ENCODE data around the gene LAMA2.

Gene LAMA2

DNA sequence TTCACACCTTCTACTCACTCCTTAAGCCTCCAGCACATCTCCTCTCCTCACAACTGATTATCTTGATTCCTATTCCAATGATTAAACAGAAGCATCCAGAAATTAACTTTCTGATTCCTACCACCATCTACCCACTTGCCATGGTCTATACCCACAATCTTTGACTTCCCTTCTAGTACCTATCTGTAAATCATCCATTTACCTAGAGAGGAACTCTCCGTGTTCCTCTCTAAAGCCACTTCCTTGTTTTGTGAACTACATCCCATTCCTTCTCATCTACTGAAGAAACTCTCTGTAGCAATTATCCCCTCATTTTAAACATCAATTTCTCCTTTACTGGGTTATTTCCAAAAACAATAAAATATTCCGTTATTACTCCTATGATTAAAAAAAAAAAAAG, 659.8 kb downstream of the LAMA2 start:
- DNase-seq (ENCODE audit: low read depth) = no peak
- TF ChIP-seq, protein P1, sequence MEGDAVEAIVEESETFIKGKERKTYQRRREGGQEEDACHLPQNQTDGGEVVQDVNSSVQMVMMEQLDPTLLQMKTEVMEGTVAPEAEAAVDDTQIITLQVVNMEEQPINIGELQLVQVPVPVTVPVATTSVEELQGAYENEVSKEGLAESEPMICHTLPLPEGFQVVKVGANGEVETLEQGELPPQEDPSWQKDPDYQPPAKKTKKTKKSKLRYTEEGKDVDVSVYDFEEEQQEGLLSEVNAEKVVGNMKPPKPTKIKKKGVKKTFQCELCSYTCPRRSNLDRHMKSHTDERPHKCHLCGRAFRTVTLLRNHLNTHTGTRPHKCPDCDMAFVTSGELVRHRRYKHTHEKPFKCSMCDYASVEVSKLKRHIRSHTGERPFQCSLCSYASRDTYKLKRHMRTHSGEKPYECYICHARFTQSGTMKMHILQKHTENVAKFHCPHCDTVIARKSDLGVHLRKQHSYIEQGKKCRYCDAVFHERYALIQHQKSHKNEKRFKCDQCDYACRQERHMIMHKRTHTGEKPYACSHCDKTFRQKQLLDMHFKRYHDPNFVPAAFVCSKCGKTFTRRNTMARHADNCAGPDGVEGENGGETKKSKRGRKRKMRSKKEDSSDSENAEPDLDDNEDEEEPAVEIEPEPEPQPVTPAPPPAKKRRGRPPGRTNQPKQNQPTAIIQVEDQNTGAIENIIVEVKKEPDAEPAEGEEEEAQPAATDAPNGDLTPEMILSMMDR (IDR thresholded peaks at IDR 0.05; ENCODE audit: insufficient read depth, low read depth, low read length, missing control alignments) = no peak
- H3K4me3 ChIP-seq (ENCODE audit: low read length) = no peak overlapping the region

DNA sequence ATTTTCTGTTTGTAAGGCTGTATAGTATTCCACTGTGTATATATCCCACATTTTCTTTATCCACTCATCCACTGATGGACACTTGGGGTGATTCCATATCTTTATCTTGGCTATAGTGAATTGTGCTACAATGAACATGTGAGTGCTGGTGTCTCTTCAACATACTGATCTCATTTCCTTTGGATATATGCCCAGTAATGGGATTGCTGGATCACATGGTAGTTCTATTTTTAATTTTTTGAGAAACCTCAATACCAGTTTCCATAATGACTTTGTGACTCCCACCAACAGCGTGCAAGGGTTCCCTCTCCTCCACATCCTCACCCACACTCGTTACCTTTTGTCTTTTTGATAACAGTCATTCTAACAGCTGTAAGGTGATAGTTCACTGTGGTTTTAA, 661.0 kb downstream of the LAMA2 start:
- TF ChIP-seq, protein P1 (IDR thresholded peaks at IDR 0.05; ENCODE audit: insufficient read depth, low read depth, low read length, missing control alignments) = no peak
- DNase-seq (ENCODE audit: low read depth) = no peak

DNA sequence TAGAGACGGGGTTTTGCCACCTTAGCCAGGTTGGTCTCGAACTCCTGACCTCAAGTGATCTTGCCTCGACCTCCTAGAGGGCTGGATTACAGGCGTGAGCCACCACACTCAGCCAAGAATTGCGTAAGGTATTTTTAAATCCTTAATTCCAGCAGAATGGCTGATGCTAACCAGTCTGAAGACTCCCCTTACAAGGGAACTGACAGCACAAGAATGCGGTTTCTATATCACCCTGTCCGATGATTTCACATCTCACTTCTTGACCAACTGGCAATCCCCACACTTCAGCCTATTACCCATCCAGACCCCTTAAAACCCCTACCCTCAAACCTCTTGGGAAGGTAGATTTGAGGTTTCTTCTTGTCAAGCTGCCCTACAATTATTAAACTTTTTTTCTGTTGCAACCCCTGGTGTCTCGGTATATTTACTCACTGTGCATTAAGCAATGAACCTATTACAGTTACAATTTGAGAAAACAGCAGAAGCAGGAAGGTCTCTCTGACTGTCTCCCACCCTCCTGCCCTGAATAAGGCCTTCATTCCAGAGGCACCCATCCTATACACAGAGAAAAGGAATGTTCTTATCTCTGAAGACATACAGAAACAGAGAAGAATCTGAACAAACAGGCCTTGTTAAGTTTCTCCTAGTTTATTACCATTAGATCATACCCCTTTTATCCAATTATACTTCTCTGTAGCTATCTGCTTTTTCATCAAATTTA, 662.1 kb downstream of the LAMA2 start:
- DNase-seq (ENCODE audit: low read depth) = no peak
- no peak overlapping the region for H3K4me3 ChIP-seq (ENCODE audit: low read length)

More for the DNA sequence above, 661.0 kb downstream of the LAMA2 start:
- no peak overlapping the region for H3K4me3 ChIP-seq (ENCODE audit: low read length)

DNA sequence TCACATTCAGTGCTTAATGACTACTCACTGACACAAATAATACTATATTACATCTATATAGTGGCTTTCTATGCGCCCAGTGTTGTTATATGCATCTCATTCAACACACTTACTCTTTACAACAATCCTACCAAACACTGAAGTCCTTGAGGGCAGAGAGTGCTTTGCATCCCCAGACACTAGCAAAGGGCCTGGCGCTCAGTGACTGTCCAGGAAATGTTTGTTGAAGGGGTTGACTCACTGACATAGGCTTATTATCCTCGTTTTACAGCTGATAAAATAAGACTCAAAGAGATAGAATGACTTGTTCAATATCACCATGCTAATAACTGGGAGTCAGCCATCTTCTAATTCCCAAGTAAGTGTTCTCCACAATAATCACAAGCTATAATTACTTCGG, 663.8 kb downstream of the LAMA2 start:
- TF ChIP-seq, protein P1 (IDR thresholded peaks at IDR 0.05; ENCODE audit: insufficient read depth, low read depth, low read length, missing control alignments) = no peak
- no peak overlapping the region for H3K4me3 ChIP-seq (ENCODE audit: low read length)
- DNase-seq (ENCODE audit: low read depth) = peak; percentile 33

More for the DNA sequence above, 662.1 kb downstream of the LAMA2 start:
- TF ChIP-seq, protein P1 (IDR thresholded peaks at IDR 0.05; ENCODE audit: insufficient read depth, low read depth, low read length, missing control alignments) = no peak

DNA sequence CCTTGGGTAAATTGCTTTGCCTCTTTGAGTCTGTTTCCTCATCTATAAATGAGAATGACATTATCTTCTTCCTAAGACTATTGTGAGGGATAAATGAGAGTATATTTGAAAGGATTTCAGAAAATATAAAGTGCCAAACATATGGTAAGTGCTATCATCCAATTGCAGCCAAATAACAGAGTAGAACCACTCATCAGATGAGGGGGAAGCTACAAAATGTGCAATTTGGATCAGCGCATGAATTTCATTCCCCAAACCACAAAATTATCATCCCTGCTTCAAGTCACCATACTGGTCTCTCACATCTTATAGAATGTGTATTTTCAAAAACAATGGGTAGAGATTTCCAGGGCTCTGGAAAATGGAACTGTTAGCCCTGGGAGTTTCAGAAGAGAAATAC, 668.5 kb downstream of the LAMA2 start:
- DNase-seq (ENCODE audit: low read depth) = no peak

DNA sequence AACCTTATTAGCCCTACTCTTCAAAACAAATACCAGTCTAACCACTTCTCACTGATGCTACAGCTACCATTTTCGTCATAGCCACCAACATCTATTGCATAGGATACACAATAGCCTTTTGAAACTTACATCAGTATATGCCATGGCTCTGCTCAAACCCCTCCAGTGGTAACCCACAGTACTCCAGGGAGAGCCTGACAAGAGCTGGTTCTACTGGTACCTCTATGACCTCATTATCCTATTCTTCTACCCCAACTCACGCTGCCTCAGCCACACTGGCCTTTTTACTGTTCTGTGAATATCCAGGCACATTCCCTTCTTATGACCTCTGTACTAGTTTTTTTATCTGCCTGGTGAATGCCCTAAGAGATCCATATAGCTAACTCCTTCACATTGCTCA, 669.5 kb downstream of the LAMA2 start:
- no peak overlapping the region for H3K4me3 ChIP-seq (ENCODE audit: low read length)
- no peak for DNase-seq (ENCODE audit: low read depth)
- TF ChIP-seq, protein P1 (IDR thresholded peaks at IDR 0.05; ENCODE audit: insufficient read depth, low read depth, low read length, missing control alignments) = no peak

More for the DNA sequence above, 668.5 kb downstream of the LAMA2 start:
- TF ChIP-seq, protein P1 (IDR thresholded peaks at IDR 0.05; ENCODE audit: insufficient read depth, low read depth, low read length, missing control alignments) = no peak
- no peak overlapping the region for H3K4me3 ChIP-seq (ENCODE audit: low read length)

Measured in epithelial cell of esophagus (primary cell).